Trophoblast cell (in vitro differentiated cells and primary cell): ENCODE measurements around the gene B4GALNT1.
A peak's percentile ranks its signal among the peaks of the same experiment; 100 is the strongest.

ENCODE experiments used
- DNase-seq, 2 donors: peaks; one replicate each; pipeline ENCODE4 v3.0.0-alpha.2; 2016
- H2AFZ ChIP-seq: 2 replicates; pipeline ENCODE4 v1.6.1; 2013; ENCODE audit warnings: low read length, moderate library complexity, mild to moderate bottlenecking; ENCODE audit not compliant: insufficient read depth, poor library complexity
- H2AK5ac ChIP-seq: 2 replicates; pipeline ENCODE4 v1.6.1; 2013; ENCODE audit warnings: mild to moderate bottlenecking, low read length
- H2BK120ac ChIP-seq: 2 replicates; pipeline ENCODE4 v1.6.1; 2013; ENCODE audit warnings: low read length, mild to moderate bottlenecking, moderate library complexity; ENCODE audit not compliant: insufficient read depth, poor library complexity
- H2BK12ac ChIP-seq: 2 replicates; pipeline ENCODE4 v1.6.1; 2013; ENCODE audit warnings: mild to moderate bottlenecking, low read length, moderate library complexity
- H2BK5ac ChIP-seq: 2 replicates; pipeline ENCODE4 v1.6.1; 2013; ENCODE audit warnings: low read length, low read depth, moderate library complexity, mild to moderate bottlenecking; ENCODE audit not compliant: poor library complexity
- H3K14ac ChIP-seq: 2 replicates; pipeline ENCODE4 v1.6.1; 2013; ENCODE audit warnings: mild to moderate bottlenecking, low read length
- H3K18ac ChIP-seq: 2 replicates; pipeline ENCODE4 v1.6.1; 2013; ENCODE audit warnings: mild to moderate bottlenecking, low read length
- H3K23ac ChIP-seq: 2 replicates; pipeline ENCODE4 v1.6.1; 2013; ENCODE audit warnings: low read length
- H3K27ac ChIP-seq: 2 replicates; pipeline ENCODE4 v1.5.1; 2013; ENCODE audit warnings: low read depth, mild to moderate bottlenecking, inconsistent platforms, low read length, moderate library complexity
- H3K27me3 ChIP-seq: 2 replicates; pipeline ENCODE4 v1.6.1; 2013; ENCODE audit warnings: inconsistent platforms, mild to moderate bottlenecking, low read length, moderate library complexity; ENCODE audit not compliant: insufficient read depth
- H3K36me3 ChIP-seq, 2 experiments: 1 replicate in 1 of 2; 2 replicates in 1 of 2; pipeline ENCODE4 v1.6.1; 2013; ENCODE audit warnings: low read length in 2 of 2, mild to moderate bottlenecking in 2 of 2, moderate library complexity in 1 of 2; ENCODE audit not compliant: insufficient read depth in 2 of 2, control insufficient read depth in 1 of 2
- H3K4ac ChIP-seq: 2 replicates; pipeline ENCODE4 v1.6.1; 2013; ENCODE audit warnings: low read depth, mild to moderate bottlenecking, low read length, moderate library complexity
- H3K4me1 ChIP-seq, 2 experiments: 1 replicate in 1 of 2; 2 replicates in 1 of 2; pipeline ENCODE4 v1.6.1; 2013; ENCODE audit warnings: low read length in 2 of 2, mild to moderate bottlenecking in 2 of 2, moderate library complexity in 1 of 2; ENCODE audit not compliant: insufficient read depth in 2 of 2, control insufficient read depth in 1 of 2
- H3K4me2 ChIP-seq: 2 replicates; pipeline ENCODE4 v1.6.1; 2013; ENCODE audit warnings: inconsistent platforms, mild to moderate bottlenecking, low read length, moderate library complexity
- H3K4me3 ChIP-seq: 2 replicates; pipeline ENCODE4 v1.5.1; 2013; ENCODE audit warnings: mild to moderate bottlenecking, low read depth, low read length, inconsistent platforms
- H3K79me1 ChIP-seq: one replicate; pipeline ENCODE4 v1.6.1; 2013; ENCODE audit warnings: low read length
- H3K79me2 ChIP-seq: 2 replicates; pipeline ENCODE4 v1.6.1; 2013; ENCODE audit warnings: low read length, mild to moderate bottlenecking; ENCODE audit not compliant: control insufficient read depth, insufficient read depth, poor library complexity
- H3K9ac ChIP-seq: 2 replicates; pipeline ENCODE4 v1.6.1; 2013; ENCODE audit warnings: mild to moderate bottlenecking, low read length
- H3K9me3 ChIP-seq: 2 replicates; pipeline ENCODE4 v1.6.1; 2013; ENCODE audit warnings: low read depth, mild to moderate bottlenecking, control low read depth, inconsistent platforms, low read length; ENCODE audit not compliant: insufficient read depth
- H4K12ac ChIP-seq: 2 replicates; pipeline ENCODE4 v1.6.1; 2013; ENCODE audit warnings: low read depth, mild to moderate bottlenecking, low read length, moderate library complexity
- H4K8ac ChIP-seq: 2 replicates; pipeline ENCODE4 v1.6.1; 2013; ENCODE audit warnings: low read depth, mild to moderate bottlenecking, low read length, moderate library complexity
- H4K91ac ChIP-seq: one replicate; pipeline ENCODE4 v1.6.1; 2013; ENCODE audit warnings: low read depth, mild to moderate bottlenecking, low read length, moderate library complexity
- WGBS: extraction: QIAGEN DNeasy Blood & Tissue Kit; methylation state at CpG from one replicate; pipeline ENCODE4 v1.1.7; 2013; ENCODE audit warnings: missing lambda C conversion rate; ENCODE audit not compliant: insufficient read length, insufficient coverage; ENCODE audit errors: extremely low coverage; 5-methylcytosine and 5-hydroxymethylcytosine counted together

The B4GALNT1 gene

DNA sequence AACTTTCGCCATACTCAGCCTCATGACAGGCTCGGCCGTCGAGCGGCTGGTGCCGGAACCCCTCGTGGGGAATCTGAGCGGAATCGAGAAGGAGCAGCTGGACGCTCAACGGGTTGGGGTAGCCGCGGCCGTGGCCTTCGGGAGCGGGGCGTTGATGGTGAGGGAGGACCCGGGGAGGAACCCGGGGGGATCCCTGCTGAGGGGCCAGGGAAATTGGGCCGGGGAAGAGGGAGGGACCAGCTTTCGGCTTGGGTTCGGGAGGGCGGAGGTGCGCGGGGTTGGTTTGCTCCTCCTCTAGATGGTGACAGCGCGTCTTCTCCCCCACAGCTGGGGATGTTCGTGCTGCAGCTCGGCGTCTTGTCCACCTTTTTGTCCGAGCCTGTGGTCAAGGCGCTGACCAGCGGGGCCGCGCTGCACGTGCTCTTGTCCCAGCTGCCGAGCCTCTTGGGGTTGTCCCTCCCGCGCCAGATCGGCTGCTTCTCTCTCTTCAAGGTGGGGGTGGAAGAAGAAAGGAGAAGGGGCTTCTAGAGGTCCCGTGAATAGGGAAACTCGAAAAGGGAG is 12.0 kb downstream of the B4GALNT1 start:
- Histone ChIP-seq H4K91ac (no peak overlapping the region), H3K4me1 (peaks cover 0 to 5% of the 10 kb centered on the region in 2 experiments), H3K4me2 (peak overlapping the region; percentile 61), H2BK12ac (no peak overlapping the region), H2BK120ac (no peak overlapping the region), H3K79me2 (no peaks in the 10 kb centered on the region), H2AFZ (no peak overlapping the region), H3K4ac (no peak overlapping the region), H3K18ac (no peak overlapping the region), H2BK5ac (no peak overlapping the region), H3K27ac (no peak overlapping the region), H3K27me3 (peaks cover 71% of the 10 kb centered on the region), H4K12ac (no peak overlapping the region), H3K4me3 (no peak overlapping the region), H2AK5ac (no peak overlapping the region), H3K23ac (no peak overlapping the region), H3K36me3 (no peaks in the 10 kb centered on the region), H3K79me1 (no peaks in the 10 kb centered on the region), H4K8ac (no peak overlapping the region), H3K9ac (no peak overlapping the region), H3K9me3 (no peaks in the 10 kb centered on the region), H3K14ac (no peak overlapping the region)
- WGBS = no CpG with 5 or more reads among the region's 42 CpGs
- no peak for DNase-seq

DNA sequence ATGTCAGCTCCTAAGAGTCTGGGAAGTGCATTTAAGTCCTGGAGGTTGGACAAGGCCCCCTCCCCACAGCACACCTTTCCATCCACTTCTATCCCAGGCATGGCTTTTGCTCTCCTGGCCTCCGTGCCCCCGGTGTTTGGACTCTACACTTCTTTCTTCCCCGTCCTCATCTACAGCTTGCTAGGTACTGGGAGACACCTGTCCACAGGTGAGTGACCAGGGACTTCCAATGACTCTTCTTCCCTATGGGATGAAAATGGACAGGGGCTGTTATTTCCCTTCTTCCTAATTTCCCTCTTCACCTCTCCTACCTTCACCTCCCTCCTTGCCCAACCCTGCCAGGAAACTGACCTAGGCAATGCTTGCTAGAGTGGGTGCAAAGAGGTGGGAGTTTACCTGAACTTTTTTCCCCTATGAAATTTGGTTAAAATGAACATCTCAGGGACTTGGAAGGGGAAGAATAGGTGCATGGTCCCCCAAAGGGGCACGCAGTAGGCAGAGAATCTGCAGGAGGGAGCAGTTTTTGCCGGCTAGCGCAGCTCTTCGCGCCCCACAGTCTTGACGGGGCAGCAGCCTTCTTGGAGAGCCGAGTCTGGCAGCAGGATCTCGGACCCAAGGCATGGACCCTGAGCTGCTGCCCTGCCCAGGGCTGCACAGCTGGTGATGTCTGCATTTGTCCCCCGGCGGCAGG is 12.6 kb downstream of the B4GALNT1 start:
- H3K9ac ChIP-seq = no peak overlapping the region
- peaks cover 3% of the 10 kb centered on the region for H3K9me3 ChIP-seq
- no peak overlapping the region for H3K4me3 ChIP-seq
- no peak overlapping the region for H4K8ac ChIP-seq
- no peak overlapping the region for H3K4ac ChIP-seq
- peaks cover 0 to 5% of the 10 kb centered on the region in 2 experiments for H3K4me1 ChIP-seq
- H3K79me1 ChIP-seq = no peaks in the 10 kb centered on the region
- H3K27me3 ChIP-seq = peaks cover 68% of the 10 kb centered on the region
- no peak for DNase-seq
- no peak overlapping the region for H3K18ac ChIP-seq
- H4K91ac ChIP-seq = no peak overlapping the region
- no peak overlapping the region for H3K23ac ChIP-seq
- H3K79me2 ChIP-seq = no peaks in the 10 kb centered on the region
- H3K36me3 ChIP-seq = peaks cover 0 to 4% of the 10 kb centered on the region in 2 experiments
- no peak overlapping the region for H3K4me2 ChIP-seq
- H3K14ac ChIP-seq = no peak overlapping the region
- H4K12ac ChIP-seq = no peak overlapping the region
- no peak overlapping the region for H2BK5ac ChIP-seq
- H2BK120ac ChIP-seq = no peak overlapping the region
- WGBS = no CpG with 5 or more reads among the region's 13 CpGs
- H2AK5ac ChIP-seq = no peak overlapping the region
- no peak overlapping the region for H2BK12ac ChIP-seq
- H2AFZ ChIP-seq = no peak overlapping the region
- no peak overlapping the region for H3K27ac ChIP-seq

DNA sequence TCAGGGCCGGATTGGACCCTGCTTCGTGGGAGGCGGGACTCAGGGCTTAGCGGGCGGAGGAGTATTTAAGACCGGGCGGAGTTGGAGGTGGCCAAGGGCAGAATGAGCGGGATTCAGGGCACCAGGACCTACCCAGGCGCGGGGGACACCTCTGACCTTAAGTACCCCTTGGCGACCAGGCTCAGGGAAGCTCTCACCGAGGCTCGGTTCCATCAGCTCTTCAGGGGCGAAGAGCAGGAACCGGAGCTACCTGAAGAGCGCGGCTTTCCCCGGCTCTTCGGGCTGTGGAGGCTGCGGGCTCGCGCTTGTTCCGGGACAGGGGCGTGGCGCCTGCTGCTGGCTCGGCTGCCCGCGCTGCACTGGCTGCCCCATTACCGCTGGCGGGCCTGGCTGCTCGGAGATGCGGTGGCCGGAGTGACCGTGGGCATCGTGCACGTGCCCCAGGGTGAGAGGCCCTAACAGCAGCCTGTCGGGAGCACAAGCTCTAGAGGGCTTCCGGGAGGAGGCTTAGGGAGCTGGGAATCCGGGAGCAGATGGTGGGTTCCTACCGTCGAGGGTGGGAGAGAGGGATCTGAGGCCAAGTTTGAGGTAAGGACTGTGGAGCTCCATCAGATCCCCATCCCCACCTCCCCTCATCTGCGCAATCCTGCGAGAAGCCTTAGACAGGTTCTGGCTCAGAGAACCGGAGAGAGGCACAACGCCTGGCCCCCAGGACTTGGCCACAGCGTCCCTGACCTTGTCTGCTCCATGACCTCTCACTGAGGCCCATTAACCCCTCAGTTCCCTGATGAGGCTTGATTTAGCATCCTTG is 13.4 kb downstream of the B4GALNT1 start:
- Histone ChIP-seq H4K8ac (no peak overlapping the region), H2BK12ac (no peak overlapping the region), H3K4me2 (no peak overlapping the region), H3K79me2 (no peaks in the 10 kb centered on the region), H4K12ac (no peak overlapping the region), H3K79me1 (no peaks in the 10 kb centered on the region), H3K18ac (no peak overlapping the region), H3K9ac (no peak overlapping the region), H4K91ac (no peak overlapping the region), H3K14ac (no peak overlapping the region), H3K4me3 (no peak overlapping the region), H3K27me3 (peaks cover 61% of the 10 kb centered on the region), H3K4ac (no peak overlapping the region), H2AK5ac (no peak overlapping the region), H2BK5ac (no peak overlapping the region), H3K27ac (no peak overlapping the region), H3K4me1 (peaks cover 0 to 5% of the 10 kb centered on the region in 2 experiments), H3K23ac (no peak overlapping the region), H2AFZ (no peak overlapping the region), H2BK120ac (no peak overlapping the region), H3K36me3 (peaks cover 0 to 4% of the 10 kb centered on the region in 2 experiments), H3K9me3 (peaks cover 3% of the 10 kb centered on the region)
- no CpG with 5 or more reads among the region's 46 CpGs for WGBS
- peak; percentile 15 to 59 for DNase-seq

DNA sequence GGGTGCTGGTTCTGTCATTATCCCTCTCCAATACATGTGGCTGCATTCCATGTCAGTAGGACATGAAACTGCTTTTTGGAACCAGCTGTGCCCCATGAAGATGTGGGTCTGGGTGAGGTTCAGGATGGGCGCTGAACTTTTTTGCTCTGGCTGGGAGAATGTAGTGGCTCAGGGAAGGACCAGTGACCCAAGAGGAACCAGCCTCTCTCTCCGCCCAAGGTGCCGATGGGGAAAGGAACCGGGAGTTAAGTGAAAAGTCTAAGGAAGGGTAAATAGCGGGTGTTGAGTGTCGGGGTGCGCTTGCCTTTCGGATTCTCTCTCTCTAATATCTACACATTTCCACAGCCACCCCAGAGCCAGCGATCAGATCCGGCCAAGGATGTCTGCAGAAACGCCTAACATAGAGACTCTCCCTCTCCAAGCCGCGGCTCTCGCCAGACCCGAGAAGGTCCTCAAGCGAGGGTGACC is 14.0 kb downstream of the B4GALNT1 start:
- Histone ChIP-seq H3K14ac (no peak overlapping the region), H3K18ac (no peak overlapping the region), H3K79me2 (no peaks in the 10 kb centered on the region), H3K23ac (no peak overlapping the region), H3K27me3 (peaks cover 55% of the 10 kb centered on the region), H4K91ac (no peak overlapping the region), H3K27ac (no peak overlapping the region), H4K8ac (no peak overlapping the region), H2BK12ac (no peak overlapping the region), H3K4ac (no peak overlapping the region), H3K4me3 (no peak overlapping the region), H4K12ac (no peak overlapping the region), H3K4me1 (peaks cover 0 to 5% of the 10 kb centered on the region in 2 experiments), H3K79me1 (no peaks in the 10 kb centered on the region), H3K9ac (no peak overlapping the region), H2AFZ (no peak overlapping the region), H3K9me3 (peaks cover 3% of the 10 kb centered on the region), H3K36me3 (peaks cover 0 to 4% of the 10 kb centered on the region in 2 experiments), H3K4me2 (no peak overlapping the region), H2BK5ac (no peak overlapping the region), H2AK5ac (no peak overlapping the region), H2BK120ac (no peak overlapping the region)
- no peak for DNase-seq
- no CpG with 5 or more reads among the region's 16 CpGs for WGBS
